Cardiac fibroblast (primary cell): Measurements from ENCODE around the gene RND1.
A peak's percentile ranks its signal among the peaks of the same experiment; 100 is the strongest.
"Not testable (repeated sequence)": the region's sequence is repeated elsewhere in the genome, so short reads cannot be mapped to it uniquely, and the experiment has no call there.

Experiments
- DNase-seq, 2 donors: peaks; one replicate each; pipeline versions ENCODE4 v3.0.0 to v3.0.0-alpha.2; 2010; ENCODE audit warnings: low read depth in 2 of 2
- H3K4me3 ChIP-seq, 2 donors: replicated peaks in 1 of 2; 1 replicate in 1 of 2; 2 replicates in 1 of 2; pipeline ENCODE4 v1.5.1; 2011; ENCODE audit warnings: low read depth in 2 of 2, low read length in 2 of 2, mild to moderate bottlenecking in 2 of 2, moderate library complexity in 1 of 2
- CTCF ChIP-seq: IDR thresholded peaks from one replicate; pipeline ENCODE4 v1.5.1; 2011; ENCODE audit warnings: low read depth, mild to moderate bottlenecking, low read length, inconsistent platforms

Gene RND1

DNA sequence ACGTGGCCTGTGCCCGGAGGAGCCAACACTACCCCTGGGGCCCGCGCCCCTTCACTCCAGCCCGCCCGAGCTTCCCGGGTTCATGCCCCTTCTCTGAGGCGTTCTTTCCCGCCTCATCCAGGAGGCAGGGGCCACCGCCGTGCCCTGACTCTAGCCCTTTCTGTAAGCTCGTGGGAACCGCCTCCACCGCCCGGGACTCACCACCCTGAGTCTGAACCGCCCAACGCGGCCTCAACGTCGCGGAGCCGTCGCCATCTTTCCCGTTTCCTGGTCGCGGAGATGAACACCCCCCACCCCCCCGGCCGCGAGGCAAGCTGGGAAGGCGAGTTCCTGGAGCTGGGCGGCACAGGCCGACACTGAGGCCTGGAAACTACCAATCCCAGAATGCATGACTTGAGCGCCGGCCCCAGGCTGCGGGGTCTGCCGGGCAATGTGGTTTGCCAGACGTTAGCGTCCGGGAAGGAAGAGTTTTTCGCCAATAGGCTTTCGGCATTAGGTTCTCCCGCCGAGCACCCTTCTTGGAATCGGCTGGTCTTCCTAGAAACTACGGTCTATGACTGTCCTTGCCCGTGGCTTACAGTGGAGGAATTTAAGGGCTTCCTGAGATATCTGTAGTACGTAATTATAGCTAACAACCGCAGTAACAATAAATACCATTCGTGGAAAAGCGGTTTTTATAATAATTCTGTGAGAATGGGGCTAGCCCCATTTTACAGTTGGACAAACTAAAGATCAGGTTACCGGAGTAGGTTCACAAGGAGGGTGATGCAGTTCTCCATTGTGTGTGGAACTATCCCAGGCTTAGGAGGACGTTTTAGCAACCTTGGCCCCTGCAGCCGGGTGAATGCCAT, 13.6 kb downstream of the RND1 start, which contains the start of gene DDX23:
DDX23 (minus strand) TSS at position 281 of the 851 bp plus-strand sequence. CDS start 6,381 bp downstream, outside the sequence.
- peak; percentile 97 to 98 for DNase-seq
- peak within 1 kb of the TSS; percentile 94 to 96 for H3K4me3 ChIP-seq
- no peak for TF ChIP-seq CTCF

GRCh38 chr12:48842021-48842420, 23.6 kb downstream of the RND1 start:
- DNase-seq, H3K4me3 ChIP-seq: not testable (repeated sequence)

DNA sequence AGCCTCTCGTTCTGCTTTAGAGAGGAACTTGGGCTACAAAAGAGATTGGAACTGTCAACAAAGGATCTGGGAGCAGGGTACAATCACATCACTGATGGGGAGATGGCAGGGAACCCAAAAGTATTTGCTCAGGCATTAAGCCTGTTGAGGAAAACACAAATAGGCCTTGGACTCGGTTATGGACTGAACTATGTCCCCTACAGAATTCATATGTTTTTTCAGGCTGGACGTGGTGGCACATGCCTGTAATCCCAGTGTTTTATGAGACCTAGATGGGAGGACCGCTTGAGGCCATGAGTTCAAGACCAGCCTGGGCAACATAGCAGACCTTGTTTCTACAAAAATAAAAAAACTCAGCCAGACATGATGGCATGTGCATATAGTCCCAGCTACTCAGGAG, 27.6 kb downstream of the RND1 start:
- no peak for TF ChIP-seq CTCF
- DNase-seq = no peak
- H3K4me3 ChIP-seq = no peak overlapping the region

DNA sequence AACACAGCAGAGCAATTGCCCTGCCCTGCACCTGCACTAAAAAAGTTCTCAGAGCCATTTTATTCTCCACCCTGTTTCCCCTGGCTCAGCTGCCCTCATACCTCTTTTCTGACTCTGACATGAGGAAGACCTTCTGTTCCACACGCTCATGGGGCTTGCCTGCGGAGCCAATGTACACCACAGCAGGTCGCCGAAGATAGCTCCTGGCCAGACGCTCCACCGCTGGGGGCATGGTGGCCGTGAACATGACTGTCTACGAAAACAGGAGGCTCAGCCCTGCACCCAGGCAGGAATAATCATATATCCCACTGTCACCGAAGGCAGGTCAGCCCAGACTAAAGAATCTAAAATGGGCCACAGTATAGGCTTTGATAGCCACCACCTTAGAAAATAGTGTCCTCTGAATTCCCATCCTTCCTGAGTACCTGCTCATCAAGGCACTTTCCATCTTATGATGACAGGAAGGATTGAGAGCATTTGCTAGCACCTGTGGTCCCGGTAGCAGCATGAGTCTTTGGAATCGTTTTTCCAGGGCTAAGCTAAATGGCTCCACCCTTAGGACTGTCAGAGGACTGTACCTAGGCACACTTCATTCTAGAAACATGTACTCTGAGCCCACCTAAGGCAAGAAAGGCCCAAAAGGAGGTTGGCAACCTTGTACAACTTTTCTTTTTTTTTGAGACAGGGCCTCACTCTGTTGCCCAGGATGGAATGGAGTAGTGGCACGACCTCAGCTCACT, 33.2 kb downstream of the RND1 start:
- H3K4me3 ChIP-seq = no peak overlapping the region
- DNase-seq = no peak
- no peak for TF ChIP-seq CTCF

- no peak for TF ChIP-seq CTCF
- DNase-seq = no peak
- H3K4me3 ChIP-seq = no peak overlapping the region
Measured at GRCh38 chr12:48831257-48831656, 34.4 kb downstream of the RND1 start.

- no peak for TF ChIP-seq CTCF
Measured at GRCh38 chr12:48828841-48829575, 36.7 kb downstream of the RND1 start.

GRCh38 chr12:48828293-48828692, 37.4 kb downstream of the RND1 start:
- no peak for DNase-seq
- H3K4me3 ChIP-seq = no peak overlapping the region
- TF ChIP-seq CTCF = no peak

More at GRCh38 chr12:48828841-48829575, 36.7 kb downstream of the RND1 start:
- no peak for DNase-seq
- no peak overlapping the region for H3K4me3 ChIP-seq
